ENCODE results near the gene MRPS23. TPM values are rescaled to one million over a fixed set of nuclear protein-coding genes. Genes with fewer than 3 reads are reported as not detected.

MRPS23 gene
- total RNA-seq, 5 donors from 2014 or later (not counting 1 experiment from before 2014, with no cell fraction given) = 13.3 to 32.3 (median 25.2) TPM

DNA sequence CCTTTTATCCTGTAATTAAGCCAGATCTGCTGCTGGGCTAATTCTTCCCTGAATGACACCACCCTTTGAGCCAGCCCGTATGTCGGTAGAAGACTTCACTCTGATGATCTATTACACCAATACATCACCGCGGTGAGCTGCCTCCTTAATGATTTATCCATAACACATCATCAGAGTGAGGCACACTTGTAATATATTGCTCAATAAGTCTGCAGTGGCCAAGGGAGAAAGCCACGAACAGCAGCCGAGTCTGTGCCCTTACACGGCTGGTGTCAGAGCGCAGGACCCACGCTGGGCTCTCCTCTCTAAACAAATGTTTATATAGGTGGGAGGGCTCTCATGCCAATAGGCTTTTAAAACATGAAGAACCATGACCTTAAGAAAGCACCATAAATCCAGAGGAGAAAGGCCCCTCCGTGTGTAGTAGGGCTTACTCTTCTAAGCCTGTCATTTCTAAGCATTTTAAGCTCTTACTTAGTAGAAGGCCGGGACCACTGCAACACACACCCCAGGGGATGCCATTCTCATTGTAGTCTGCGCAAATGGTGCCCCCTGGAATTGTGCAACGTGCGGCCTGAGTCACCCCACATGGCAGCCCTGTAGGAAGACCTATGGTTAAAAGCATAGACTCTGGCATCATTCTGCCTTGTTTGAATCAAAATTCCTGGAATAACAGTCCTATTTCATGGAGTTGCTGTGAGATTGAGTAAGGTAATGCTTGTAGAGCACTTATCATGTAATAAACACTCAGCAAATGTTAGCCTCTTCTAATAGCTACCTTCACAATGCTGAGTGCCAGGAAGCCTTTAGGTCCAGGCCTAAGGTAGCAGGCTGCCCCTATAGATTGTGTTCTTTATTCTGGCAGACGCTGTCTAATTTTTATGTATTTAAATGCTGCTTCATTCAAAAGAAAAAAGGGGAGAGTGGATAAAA is 26.1 kb downstream of the MRPS23 start:
- Histone ChIP-seq H3K4me3 (ENCODE audit: control insufficient read depth in 1 of 2, extremely low read depth in 1 of 2, low read length in 1 of 2) (no peak overlapping the region), H3K9me3 (no peaks in the 10 kb centered on the region), H3K27me3 (replicated peaks in 1 of 2; ENCODE audit: control insufficient read depth in 2 of 2, extremely low read depth in 1 of 2, insufficient read depth in 2 of 2, low read length in 1 of 2) (peaks cover 0 to 4% of the 10 kb centered on the region in 2 experiments), H3K27ac (ENCODE audit: low read length) (no peak overlapping the region), H3K4me1 (ENCODE audit: control insufficient read depth in 1 of 2, extremely low read depth in 1 of 2, insufficient read depth in 2 of 2, low read length in 2 of 2) (no peaks in the 10 kb centered on the region), H3K36me3 (ENCODE audit: control insufficient read depth in 2 of 2, extremely low read depth in 1 of 2, insufficient read depth in 1 of 2, low read length in 1 of 2) (no peaks in the 10 kb centered on the region)
- ATAC-seq (replicated peaks in 1 of 4) (no peak), DNase-seq (no peak)
- Mint-ChIP-seq H3K4me3 (no peak overlapping the region), H3K27me3 (no peaks in the 10 kb centered on the region), H3K9me3 (no peaks in the 10 kb centered on the region), H3K36me3 (no peaks in the 10 kb centered on the region), H3K27ac (no peak overlapping the region), H3K4me1 (no peaks in the 10 kb centered on the region)
- ChIA-PET CTCF (interaction anchor here (0.6 to 1.2 kb wide), 3 partner anchors 40 to 463 kb away, joined by 3 to 6 read pairs (median 3); no protein-coding TSS in a partner anchor), POLR2A (no interaction called here)
- 100% methylated on average over 6 of the region's 15 CpGs for WGBS (ENCODE audit: insufficient coverage)

DNA sequence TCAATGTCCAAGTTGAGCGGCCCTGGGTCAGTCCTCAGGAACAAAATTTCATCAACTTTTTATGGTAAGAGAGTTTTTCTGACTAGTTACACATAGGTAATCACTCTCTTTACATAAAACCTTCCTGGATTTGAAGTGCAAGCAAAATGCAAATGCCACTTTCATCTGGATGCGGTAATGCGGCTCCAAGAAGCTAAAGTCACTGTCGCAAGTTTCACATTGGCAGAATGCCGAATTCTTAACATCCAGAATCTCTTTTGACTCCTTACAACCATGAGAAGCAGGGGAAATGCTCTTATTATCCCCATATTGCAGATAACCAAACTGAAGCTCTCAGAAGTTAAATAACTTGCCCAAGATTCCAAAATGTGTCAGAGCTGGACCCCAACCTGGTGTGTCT is 30.0 kb downstream of the MRPS23 start:
- no peak for ATAC-seq (replicated peaks in 1 of 4)
- CTCF ChIA-PET = no interaction called here

DNA sequence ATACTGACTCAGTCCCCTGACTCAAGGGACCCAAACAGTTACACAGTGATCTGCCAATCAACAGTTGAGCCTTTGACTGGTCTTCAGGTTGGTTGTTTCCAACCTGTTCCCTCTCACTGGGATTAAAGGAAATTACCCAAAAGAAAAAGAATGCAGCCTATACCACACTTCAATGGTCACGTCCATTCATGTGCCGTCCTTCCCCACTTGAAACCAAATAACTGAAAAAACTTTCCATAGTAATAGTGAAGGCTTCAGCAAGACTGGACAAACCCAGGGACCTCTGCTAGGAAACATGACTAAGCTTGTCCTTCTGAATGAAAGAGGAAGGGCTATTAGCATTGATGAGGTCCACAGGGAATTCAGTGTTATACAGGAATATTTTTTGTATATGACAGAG is 30.6 kb downstream of the MRPS23 start:
- no peaks in the 10 kb centered on the region for H3K9me3 Mint-ChIP-seq
- no peak overlapping the region for H3K4me3 Mint-ChIP-seq
- ChIA-PET POLR2A (no interaction called here), CTCF (interaction anchor here in 1 of 2 donors (0.5 kb wide), 1 partner anchor 142 kb away, joined by 3 read pairs; no protein-coding TSS in a partner anchor)
- DNase-seq (no peak), ATAC-seq (replicated peaks in 1 of 4) (no peak)
- H3K36me3 Mint-ChIP-seq = no peaks in the 10 kb centered on the region
- Histone ChIP-seq H3K36me3 (ENCODE audit: control insufficient read depth in 2 of 2, extremely low read depth in 1 of 2, insufficient read depth in 1 of 2, low read length in 1 of 2) (no peaks in the 10 kb centered on the region), H3K9me3 (no peaks in the 10 kb centered on the region), H3K4me1 (ENCODE audit: control insufficient read depth in 1 of 2, extremely low read depth in 1 of 2, insufficient read depth in 2 of 2, low read length in 2 of 2) (no peaks in the 10 kb centered on the region), H3K27me3 (replicated peaks in 1 of 2; ENCODE audit: control insufficient read depth in 2 of 2, extremely low read depth in 1 of 2, insufficient read depth in 2 of 2, low read length in 1 of 2) (peaks cover 0 to 9% of the 10 kb centered on the region in 2 experiments), H3K4me3 (ENCODE audit: control insufficient read depth in 1 of 2, extremely low read depth in 1 of 2, low read length in 1 of 2) (no peak overlapping the region), H3K27ac (ENCODE audit: low read length) (no peak overlapping the region)
- H3K27me3 Mint-ChIP-seq = peaks cover 17 to 27% of the 10 kb centered on the region in 2 donors
- WGBS (ENCODE audit: insufficient coverage) = no CpG with 5 or more reads among the region's 2 CpGs
- H3K27ac Mint-ChIP-seq = no peak overlapping the region
- H3K4me1 Mint-ChIP-seq = no peaks in the 10 kb centered on the region

More for the DNA sequence above, 30.0 kb downstream of the MRPS23 start:
- Mint-ChIP-seq H3K36me3 (no peaks in the 10 kb centered on the region), H3K27ac (no peak overlapping the region), H3K27me3 (peaks cover 13 to 23% of the 10 kb centered on the region in 2 donors), H3K4me3 (no peak overlapping the region), H3K4me1 (no peaks in the 10 kb centered on the region), H3K9me3 (no peaks in the 10 kb centered on the region)
- no peak for DNase-seq
- no peak overlapping the region for H3K27ac ChIP-seq (ENCODE audit: low read length)
- WGBS (ENCODE audit: insufficient coverage) = 100% methylated on average over 3 of the region's 5 CpGs
- POLR2A ChIA-PET = interaction anchor here in 1 of 2 donors (0.5 kb wide), 1 partner anchor 554 kb away, joined by 4 read pairs; no protein-coding TSS in a partner anchor
- no peaks in the 10 kb centered on the region for H3K4me1 ChIP-seq (ENCODE audit: control insufficient read depth in 1 of 2, extremely low read depth in 1 of 2, insufficient read depth in 2 of 2, low read length in 2 of 2)
- H3K36me3 ChIP-seq (ENCODE audit: control insufficient read depth in 2 of 2, extremely low read depth in 1 of 2, insufficient read depth in 1 of 2, low read length in 1 of 2) = no peaks in the 10 kb centered on the region
- peaks cover 0 to 9% of the 10 kb centered on the region in 2 experiments for H3K27me3 ChIP-seq (replicated peaks in 1 of 2; ENCODE audit: control insufficient read depth in 2 of 2, extremely low read depth in 1 of 2, insufficient read depth in 2 of 2, low read length in 1 of 2)
- no peaks in the 10 kb centered on the region for H3K9me3 ChIP-seq
- no peak overlapping the region for H3K4me3 ChIP-seq (ENCODE audit: control insufficient read depth in 1 of 2, extremely low read depth in 1 of 2, low read length in 1 of 2)

DNA sequence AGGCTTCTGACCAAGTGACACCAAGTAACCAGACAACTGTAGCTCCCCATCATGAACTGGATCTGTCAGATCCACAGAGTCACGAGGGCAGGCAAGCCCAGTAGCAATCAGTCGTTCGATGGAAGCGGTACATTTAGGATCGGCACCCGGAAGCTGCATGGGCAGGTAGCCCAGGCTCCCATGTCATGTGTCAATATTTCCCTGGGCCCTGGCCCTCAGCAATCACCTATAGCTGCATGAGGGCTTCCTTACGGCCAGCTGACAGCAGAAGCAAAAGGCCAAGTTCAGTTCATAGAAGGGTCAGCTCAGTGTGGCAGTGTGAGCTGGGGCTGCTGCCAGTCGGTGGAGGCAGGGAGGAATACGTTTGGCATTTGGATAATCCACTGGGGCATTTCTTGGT is 31.8 kb downstream of the MRPS23 start:
- Mint-ChIP-seq H3K4me3 (no peak overlapping the region), H3K4me1 (no peaks in the 10 kb centered on the region), H3K9me3 (no peaks in the 10 kb centered on the region), H3K27ac (no peak overlapping the region), H3K36me3 (no peaks in the 10 kb centered on the region), H3K27me3 (peaks cover 17 to 29% of the 10 kb centered on the region in 2 donors)
- Histone ChIP-seq H3K9me3 (no peaks in the 10 kb centered on the region), H3K36me3 (ENCODE audit: control insufficient read depth in 2 of 2, extremely low read depth in 1 of 2, insufficient read depth in 1 of 2, low read length in 1 of 2) (no peaks in the 10 kb centered on the region), H3K4me3 (ENCODE audit: control insufficient read depth in 1 of 2, extremely low read depth in 1 of 2, low read length in 1 of 2) (no peak overlapping the region), H3K27ac (ENCODE audit: low read length) (no peak overlapping the region), H3K27me3 (replicated peaks in 1 of 2; ENCODE audit: control insufficient read depth in 2 of 2, extremely low read depth in 1 of 2, insufficient read depth in 2 of 2, low read length in 1 of 2) (peaks cover 0 to 9% of the 10 kb centered on the region in 2 experiments), H3K4me1 (ENCODE audit: control insufficient read depth in 1 of 2, extremely low read depth in 1 of 2, insufficient read depth in 2 of 2, low read length in 2 of 2) (no peaks in the 10 kb centered on the region)
- ATAC-seq (replicated peaks in 1 of 4) (no peak), DNase-seq (no peak)
- POLR2A ChIA-PET = no interaction called here
- WGBS (ENCODE audit: insufficient coverage) = 86% methylated on average over 8 of the region's 9 CpGs
- CTCF ChIA-PET = interaction anchor here in 1 of 2 donors (0.6 kb wide), 1 partner anchor 15 kb away, joined by 3 read pairs; no protein-coding TSS in a partner anchor

DNA sequence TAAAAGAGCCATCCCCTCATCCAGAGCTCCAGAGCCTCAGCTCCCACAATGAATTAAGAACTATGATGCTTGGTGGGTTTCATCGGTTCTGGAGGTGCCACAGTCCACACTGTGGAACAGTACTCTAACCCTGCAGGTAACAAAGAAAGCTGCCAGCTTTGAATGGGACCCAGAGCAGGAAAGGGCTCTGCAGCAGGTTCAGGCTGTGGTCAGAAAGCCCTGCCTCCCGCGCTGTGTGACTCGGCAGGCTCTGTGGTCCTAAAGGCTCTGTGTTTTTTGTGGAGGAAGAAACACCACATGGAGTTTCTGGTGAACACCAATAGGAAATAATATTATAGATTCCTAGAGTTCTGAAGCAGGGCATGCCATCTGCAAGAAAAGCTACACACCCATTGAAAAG is 32.5 kb downstream of the MRPS23 start:
- Mint-ChIP-seq H3K4me3 (no peak overlapping the region), H3K9me3 (no peaks in the 10 kb centered on the region), H3K27me3 (peaks cover 21 to 31% of the 10 kb centered on the region in 2 donors), H3K4me1 (no peaks in the 10 kb centered on the region), H3K27ac (no peak overlapping the region), H3K36me3 (no peaks in the 10 kb centered on the region)
- H3K4me1 ChIP-seq (ENCODE audit: control insufficient read depth in 1 of 2, extremely low read depth in 1 of 2, insufficient read depth in 2 of 2, low read length in 2 of 2) = no peaks in the 10 kb centered on the region
- no peaks in the 10 kb centered on the region for H3K9me3 ChIP-seq
- CTCF ChIA-PET = interaction anchor here (0.6 to 0.7 kb wide), 2 partner anchors 16 to 552 kb away, joined by 3 to 4 read pairs; no protein-coding TSS in a partner anchor
- POLR2A ChIA-PET = no interaction called here
- no peaks in the 10 kb centered on the region for H3K36me3 ChIP-seq (ENCODE audit: control insufficient read depth in 2 of 2, extremely low read depth in 1 of 2, insufficient read depth in 1 of 2, low read length in 1 of 2)
- H3K4me3 ChIP-seq (ENCODE audit: control insufficient read depth in 1 of 2, extremely low read depth in 1 of 2, low read length in 1 of 2) = no peak overlapping the region
- H3K27me3 ChIP-seq (replicated peaks in 1 of 2; ENCODE audit: control insufficient read depth in 2 of 2, extremely low read depth in 1 of 2, insufficient read depth in 2 of 2, low read length in 1 of 2) = peaks cover 0 to 14% of the 10 kb centered on the region in 2 experiments
- no peak for DNase-seq
- ATAC-seq (replicated peaks in 1 of 4) = no peak
- 73% methylated on average over 3 of the region's 4 CpGs for WGBS (ENCODE audit: insufficient coverage)
- H3K27ac ChIP-seq (ENCODE audit: low read length) = no peak overlapping the region

DNA sequence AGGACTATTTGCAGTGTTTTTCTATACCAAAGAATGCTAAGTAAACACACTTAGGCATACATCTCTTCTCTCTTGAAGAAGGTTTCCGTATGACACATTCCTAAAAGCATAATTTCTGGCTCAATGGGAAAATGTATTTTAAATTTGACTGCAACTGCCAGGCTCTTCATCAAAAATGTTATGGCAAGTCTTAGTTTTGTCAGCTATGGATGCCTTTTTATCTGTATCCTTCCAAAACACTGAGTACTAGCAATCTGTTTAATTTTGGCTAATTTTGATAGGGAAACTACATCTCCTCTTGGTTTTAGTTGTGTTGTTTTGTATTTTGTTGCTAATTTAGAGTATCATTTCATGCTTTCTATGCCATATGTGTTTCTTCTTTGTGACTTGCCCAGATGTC is 35.4 kb downstream of the MRPS23 start:
- peaks cover 0 to 3% of the 10 kb centered on the region in 2 experiments for H3K4me1 ChIP-seq (ENCODE audit: control insufficient read depth in 1 of 2, extremely low read depth in 1 of 2, insufficient read depth in 2 of 2, low read length in 2 of 2)
- H3K4me3 ChIP-seq (ENCODE audit: control insufficient read depth in 1 of 2, extremely low read depth in 1 of 2, low read length in 1 of 2) = no peak overlapping the region
- Mint-ChIP-seq H3K4me3 (no peak overlapping the region), H3K9me3 (no peaks in the 10 kb centered on the region), H3K4me1 (peaks cover 12 to 17% (median 12%) of the 10 kb centered on the region in 3 donors), H3K27ac (no peak overlapping the region), H3K27me3 (peaks cover 37 to 56% of the 10 kb centered on the region in 2 donors), H3K36me3 (no peaks in the 10 kb centered on the region)
- no peak for DNase-seq
- H3K27ac ChIP-seq (ENCODE audit: low read length) = no peak overlapping the region
- ChIA-PET POLR2A (no interaction called here), CTCF (interaction anchor here in 1 of 2 donors (1.0 kb wide), 1 partner anchor 185 kb away, joined by 3 read pairs; no protein-coding TSS in a partner anchor)
- ATAC-seq (replicated peaks in 1 of 4) = no peak
- peaks cover 2 to 32% of the 10 kb centered on the region in 2 experiments for H3K27me3 ChIP-seq (replicated peaks in 1 of 2; ENCODE audit: control insufficient read depth in 2 of 2, extremely low read depth in 1 of 2, insufficient read depth in 2 of 2, low read length in 1 of 2)
- no peaks in the 10 kb centered on the region for H3K9me3 ChIP-seq
- H3K36me3 ChIP-seq (ENCODE audit: control insufficient read depth in 2 of 2, extremely low read depth in 1 of 2, insufficient read depth in 1 of 2, low read length in 1 of 2) = no peaks in the 10 kb centered on the region
- WGBS (ENCODE audit: insufficient coverage) = no CpG with 5 or more reads among the region's 1 CpG

All from T-cell (primary cell).